VCaP (cell line): Measurements from ENCODE around the gene SH3BP5L.

Experiments used
- H3K27ac ChIP-seq: fragments of 450-650 bp; 2 replicates; pipeline ENCODE4 v1.5.1; 2017
- TF ChIP-seq, protein P1 (sequence below): fragments of 450-650 bp; conservative IDR thresholded peaks from 2 replicates; pipeline ENCODE4 v1.5.1; 2017; ENCODE audit warnings: mild to moderate bottlenecking, moderate library complexity

SH3BP5L gene

DNA sequence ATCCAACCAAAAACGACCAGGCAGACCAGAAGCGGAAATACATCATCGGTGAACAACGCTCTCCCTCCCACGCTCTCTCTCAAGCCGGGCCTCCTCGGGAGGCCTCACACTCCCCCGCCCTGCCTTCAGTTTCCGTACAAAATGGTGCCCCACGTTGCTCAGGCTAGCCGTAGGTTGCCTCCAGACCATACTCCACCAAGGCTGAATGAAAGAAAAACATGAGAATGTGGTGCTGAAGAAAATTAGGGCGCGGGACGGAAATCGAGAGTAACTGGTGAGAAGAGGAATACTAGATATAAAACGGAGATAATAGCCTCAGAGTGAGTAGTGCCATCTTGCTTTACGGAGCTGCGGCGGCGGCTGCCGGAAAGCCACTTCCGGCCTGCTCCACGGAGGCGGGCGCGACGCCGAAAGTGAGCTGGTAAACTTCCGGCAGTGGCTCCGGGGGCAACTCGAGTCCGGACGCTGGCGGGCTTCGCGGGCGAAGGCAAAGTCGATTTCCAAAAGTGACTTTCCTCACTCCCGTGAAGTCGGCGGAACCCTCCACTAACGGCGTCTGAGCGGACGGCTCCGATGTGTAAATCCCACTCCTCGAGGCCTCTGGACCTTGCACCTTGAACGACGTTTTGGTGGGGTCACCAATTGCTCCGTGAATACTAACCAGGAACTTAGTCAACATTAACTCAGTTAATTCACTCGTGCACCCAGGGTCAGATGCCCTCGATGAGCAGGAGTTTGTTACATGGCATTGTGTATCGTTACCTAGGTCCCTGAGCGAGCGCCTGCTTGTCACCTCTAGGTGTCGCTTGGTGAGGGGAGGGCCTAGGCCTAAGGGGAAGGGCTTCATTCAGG, at the start of gene SH3BP5L:
SH3BP5L (minus strand) TSS at position 7 of the 852 bp plus-strand sequence. CDS start 980 bp downstream, outside the sequence.
- H3K27ac ChIP-seq: peak within 1 kb of the TSS; percentile 91
- TF ChIP-seq, protein P1, sequence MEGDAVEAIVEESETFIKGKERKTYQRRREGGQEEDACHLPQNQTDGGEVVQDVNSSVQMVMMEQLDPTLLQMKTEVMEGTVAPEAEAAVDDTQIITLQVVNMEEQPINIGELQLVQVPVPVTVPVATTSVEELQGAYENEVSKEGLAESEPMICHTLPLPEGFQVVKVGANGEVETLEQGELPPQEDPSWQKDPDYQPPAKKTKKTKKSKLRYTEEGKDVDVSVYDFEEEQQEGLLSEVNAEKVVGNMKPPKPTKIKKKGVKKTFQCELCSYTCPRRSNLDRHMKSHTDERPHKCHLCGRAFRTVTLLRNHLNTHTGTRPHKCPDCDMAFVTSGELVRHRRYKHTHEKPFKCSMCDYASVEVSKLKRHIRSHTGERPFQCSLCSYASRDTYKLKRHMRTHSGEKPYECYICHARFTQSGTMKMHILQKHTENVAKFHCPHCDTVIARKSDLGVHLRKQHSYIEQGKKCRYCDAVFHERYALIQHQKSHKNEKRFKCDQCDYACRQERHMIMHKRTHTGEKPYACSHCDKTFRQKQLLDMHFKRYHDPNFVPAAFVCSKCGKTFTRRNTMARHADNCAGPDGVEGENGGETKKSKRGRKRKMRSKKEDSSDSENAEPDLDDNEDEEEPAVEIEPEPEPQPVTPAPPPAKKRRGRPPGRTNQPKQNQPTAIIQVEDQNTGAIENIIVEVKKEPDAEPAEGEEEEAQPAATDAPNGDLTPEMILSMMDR: peak; percentile 79

DNA sequence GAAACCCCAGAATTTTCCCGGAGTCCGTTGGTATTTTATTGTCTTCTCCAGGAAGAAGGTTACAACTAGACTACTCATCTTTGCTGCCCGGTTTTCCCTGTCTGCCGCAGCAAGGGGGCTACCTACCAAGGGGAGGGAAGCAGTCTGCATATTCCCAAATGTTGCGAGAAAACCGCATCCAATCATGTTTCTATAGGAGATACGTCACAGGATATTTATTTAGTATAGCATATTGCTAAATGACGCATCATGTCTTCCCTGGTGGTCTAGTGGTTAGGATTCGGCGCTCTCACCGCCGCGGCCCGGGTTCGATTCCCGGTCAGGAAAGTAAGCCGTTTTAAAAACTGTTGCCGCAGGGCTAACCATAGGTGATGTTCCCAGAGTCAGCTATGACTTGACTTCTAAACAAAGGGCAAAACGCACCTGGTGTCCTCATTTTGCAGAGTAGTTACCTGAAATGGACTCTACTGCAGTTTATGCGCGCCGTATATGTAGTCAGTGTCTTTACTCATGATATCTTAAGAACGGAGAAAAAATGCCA, 48.3 kb upstream of the SH3BP5L start:
- TF ChIP-seq, protein P1: no peak
- H3K27ac ChIP-seq: peak overlapping the region; percentile 76

DNA sequence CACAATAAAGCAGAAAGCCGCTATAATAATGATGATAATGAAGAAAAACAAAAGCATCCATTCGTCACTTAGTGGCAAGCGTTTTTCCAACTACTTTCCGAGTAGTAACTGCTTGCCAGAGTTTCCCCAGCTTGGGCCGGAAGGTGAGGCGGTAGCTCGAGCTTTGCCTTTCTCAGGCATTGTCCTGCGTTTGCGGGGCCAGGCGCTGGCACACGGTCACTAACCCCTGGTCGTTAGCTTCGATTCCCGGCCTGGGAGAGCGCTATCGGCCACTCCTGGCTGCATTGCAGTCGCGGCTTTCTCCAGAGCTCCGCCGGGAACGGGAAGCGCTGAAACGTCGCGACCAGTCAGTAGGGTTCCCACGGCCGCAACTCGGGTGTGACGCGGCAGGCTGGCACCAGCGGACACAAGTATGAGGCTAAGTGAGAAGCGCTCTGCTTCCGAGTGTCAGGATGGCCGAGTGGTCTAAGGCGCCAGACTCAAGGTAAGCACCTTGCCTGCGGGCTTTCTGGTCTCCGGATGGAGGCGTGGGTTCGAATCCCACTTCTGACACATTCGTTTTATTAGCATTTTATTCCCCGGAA, 47.8 kb upstream of the SH3BP5L start:
- peak overlapping the region; percentile 76 for H3K27ac ChIP-seq
- TF ChIP-seq, protein P1: no peak

DNA sequence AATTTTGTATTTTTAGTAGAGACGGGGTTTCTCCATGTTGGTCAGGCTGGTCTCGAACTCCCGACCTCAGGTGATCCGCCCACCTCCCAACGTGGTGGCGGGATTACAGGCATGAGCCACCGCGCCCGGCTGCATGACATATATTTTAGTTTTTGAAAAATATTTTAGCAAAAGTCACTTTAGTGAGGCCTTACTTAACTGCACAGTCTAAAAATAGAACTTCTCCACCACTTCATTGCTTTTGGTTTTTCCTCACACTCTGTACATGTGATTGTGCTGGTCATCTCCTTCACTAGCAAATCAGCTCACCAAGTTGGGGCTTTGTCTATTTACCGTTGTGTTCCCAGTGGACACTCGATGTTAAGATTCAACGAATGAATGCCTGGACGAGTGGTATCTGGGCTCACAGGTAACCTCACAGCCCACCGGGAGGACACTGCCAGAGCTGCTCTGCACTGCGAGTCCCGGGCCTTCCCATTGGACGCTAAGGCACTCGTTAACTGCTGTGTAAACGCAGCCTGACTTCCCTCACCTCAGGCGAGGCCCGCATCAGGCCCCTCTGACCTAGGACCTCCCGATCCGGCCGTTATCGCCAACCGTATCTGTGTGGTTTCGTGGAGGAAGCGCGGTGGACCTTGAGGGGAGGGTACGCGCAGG, 47.2 kb upstream of the SH3BP5L start:
- TF ChIP-seq, protein P1: no peak
- peak overlapping the region; percentile 76 for H3K27ac ChIP-seq

DNA sequence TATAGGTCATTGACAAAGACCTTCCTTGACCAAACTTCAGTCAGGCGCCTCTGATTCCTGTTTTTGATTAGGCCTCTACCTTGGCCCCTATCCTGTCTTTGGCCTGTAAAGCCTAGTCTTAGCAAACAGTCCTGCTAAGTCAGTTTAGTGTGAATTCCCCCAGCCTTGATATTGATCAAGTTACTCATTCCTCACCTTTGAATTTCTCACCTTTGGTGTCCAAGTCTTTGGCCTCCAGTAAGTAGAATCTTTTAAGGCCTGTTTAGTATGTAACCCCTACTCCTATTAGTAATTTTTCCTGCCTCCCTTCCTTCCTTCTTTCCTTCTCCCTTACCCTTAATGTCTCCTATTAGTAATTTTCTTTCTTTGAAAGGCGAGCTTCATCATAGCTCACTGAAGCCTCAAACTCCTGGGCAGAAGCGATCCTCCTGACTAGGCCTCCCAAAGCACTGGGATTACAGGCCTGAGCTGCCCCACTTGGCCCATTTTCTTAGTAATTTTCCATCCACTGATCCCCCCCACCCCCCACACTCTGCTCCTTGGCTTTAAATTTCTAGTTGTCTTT, 46.2 kb upstream of the SH3BP5L start:
- TF ChIP-seq, protein P1: no peak
- H3K27ac ChIP-seq: peak overlapping the region; percentile 76

DNA sequence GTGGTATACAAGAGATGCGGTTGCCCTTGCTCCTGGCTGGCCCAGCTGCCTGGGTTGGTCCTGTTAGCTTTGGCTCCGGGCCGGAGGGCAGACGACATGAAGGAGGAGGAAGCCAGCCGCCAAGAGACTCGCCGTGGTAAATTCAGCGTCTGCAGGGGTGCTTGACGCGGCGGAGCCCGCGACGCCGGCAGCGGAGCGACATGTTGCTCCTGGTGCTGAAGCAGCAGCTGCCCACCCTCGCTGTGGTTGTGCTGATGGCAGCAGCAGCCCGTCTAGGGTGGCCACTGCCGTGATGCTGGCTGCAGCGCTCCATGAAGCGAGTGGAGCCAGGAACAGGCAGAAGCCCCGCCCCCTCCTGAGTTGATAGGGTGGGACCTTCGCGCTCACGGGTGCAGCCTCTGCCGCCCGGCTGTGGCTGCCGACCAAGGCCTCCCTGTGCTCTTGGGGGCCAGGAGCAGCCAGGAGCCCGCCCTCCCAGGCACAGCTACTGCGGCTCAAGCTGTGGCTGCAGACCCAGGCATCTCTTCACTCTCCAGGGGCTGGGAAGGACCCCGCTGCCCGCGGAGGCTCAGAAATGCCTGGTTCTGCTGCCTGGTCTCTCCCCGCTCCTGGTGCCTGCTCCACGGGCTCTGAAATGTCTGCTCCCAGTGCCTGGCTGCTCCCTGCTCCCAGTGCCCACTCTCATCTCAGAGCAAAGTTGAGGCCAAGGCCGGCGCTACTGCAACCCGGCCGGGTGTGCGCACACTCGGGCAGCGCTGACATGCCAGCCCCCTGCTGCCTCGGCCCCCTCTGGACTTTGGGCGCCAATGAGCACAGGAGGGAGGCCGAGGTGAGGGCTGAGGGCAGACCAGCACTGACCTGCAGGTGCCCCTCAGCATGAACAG, 37.5 kb upstream of the SH3BP5L start:
- TF ChIP-seq, protein P1: no peak
- H3K27ac ChIP-seq: peak overlapping the region; percentile 70
